Measurements from ENCODE around the gene ZC3H6. TPM values are rescaled to one million over a fixed set of nuclear protein-coding genes. Genes with fewer than 3 reads are reported as not detected.
A peak's percentile ranks its signal among the peaks of the same experiment; 100 is the strongest.

Gene ZC3H6
- total RNA-seq, 4 donors from 2014 or later, result 10.3 to 38.5 (median 14.3) TPM

GRCh38 chr2:112254466-112255240 is 20.7 kb upstream of the ZC3H6 start, which contains the start of gene ZC3H8:
Gene ZC3H8, minus strand, starts transcription at chr2:112255042. Its CDS starts 61 bp downstream, at chr2:112254981.
- peak within 1 kb of the TSS; percentile 76 for H3K4me3 ChIP-seq
- H3K9me3 ChIP-seq, result no peaks in the 10 kb centered on the region
- peak; percentile 96 for DNase-seq (ENCODE audit: low spot score in 2 of 2)
- peak within 1 kb of the TSS; percentile 85 for H3K27ac ChIP-seq
- no peaks in the 10 kb centered on the region for H3K27me3 ChIP-seq
- peaks cover 20% of the 10 kb centered on the region for H3K4me1 ChIP-seq
- TF ChIP-seq POLR2A (IDR thresholded peaks at IDR 0.05) (peak; percentile 39 to 61), POLR2AphosphoS5 (IDR thresholded peaks at IDR 0.05) (peak in 1 of 3 donors; percentile 20), CTCF (IDR thresholded peaks at IDR 0.05) (no peak), EP300 (IDR thresholded peaks at IDR 0.05) (no peak)
- WGBS, result 1% methylated on average over 38 of the region's 68 CpGs
- no peaks in the 10 kb centered on the region for H3K36me3 ChIP-seq

DNA sequence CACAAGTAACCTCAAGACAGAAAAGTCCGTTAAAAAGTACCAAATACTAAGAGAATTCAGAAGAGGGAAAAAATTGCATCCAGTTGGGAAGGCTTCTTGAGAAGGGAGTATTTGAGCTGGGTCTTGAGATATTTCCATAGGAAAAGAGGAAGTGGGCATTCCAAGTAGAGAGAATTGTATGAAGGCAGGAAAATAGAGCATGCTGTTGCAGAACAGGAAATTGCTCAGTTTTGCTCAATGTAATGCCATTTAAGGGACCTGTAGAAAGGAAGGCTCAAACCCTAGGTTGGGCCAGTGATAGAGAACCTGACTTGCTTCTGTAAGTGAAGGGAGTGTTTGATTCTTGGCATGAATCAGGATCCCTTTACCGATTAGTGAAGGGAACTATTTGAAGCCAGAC is 19.5 kb upstream of the ZC3H6 start:
- WGBS, result 85% methylated on average over 2 of the region's 2 CpGs
- Histone ChIP-seq H3K4me1 (peaks cover 21% of the 10 kb centered on the region), H3K9me3 (no peaks in the 10 kb centered on the region), H3K27ac (no peak overlapping the region), H3K4me3 (no peak overlapping the region), H3K36me3 (no peaks in the 10 kb centered on the region), H3K27me3 (no peaks in the 10 kb centered on the region)
- TF ChIP-seq POLR2AphosphoS5 (IDR thresholded peaks at IDR 0.05), result no peak
- TF ChIP-seq POLR2A (IDR thresholded peaks at IDR 0.05), result no peak
- TF ChIP-seq EP300 (IDR thresholded peaks at IDR 0.05), result no peak
- TF ChIP-seq CTCF (IDR thresholded peaks at IDR 0.05), result no peak
- no peak for DNase-seq (ENCODE audit: low spot score in 2 of 2)

DNA sequence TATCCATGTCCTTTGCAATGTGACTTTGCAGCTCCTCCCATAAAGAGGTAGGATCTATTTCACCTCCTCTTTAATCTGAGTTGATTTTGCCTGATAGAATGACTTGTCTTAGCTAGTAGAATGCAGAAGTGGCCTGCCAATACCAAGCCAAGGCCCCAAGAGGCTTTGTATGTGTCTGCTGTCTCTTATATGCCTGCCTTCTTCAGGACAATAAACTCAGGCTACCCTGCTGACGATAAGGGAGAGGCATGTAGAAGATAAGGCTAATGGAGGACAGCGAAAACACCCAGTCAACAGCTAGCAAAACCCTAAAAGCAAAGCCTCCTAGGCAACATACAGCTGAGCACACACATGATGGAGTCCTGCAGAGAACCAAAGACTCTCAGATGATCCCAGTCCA is 18.7 kb upstream of the ZC3H6 start:
- DNase-seq (ENCODE audit: low spot score in 2 of 2), result no peak
- Histone ChIP-seq H3K4me3 (no peak overlapping the region), H3K4me1 (peaks cover 21% of the 10 kb centered on the region), H3K27ac (no peak overlapping the region), H3K36me3 (no peaks in the 10 kb centered on the region), H3K9me3 (no peaks in the 10 kb centered on the region), H3K27me3 (no peaks in the 10 kb centered on the region)
- WGBS, result 88% methylated on average over 2 of the region's 2 CpGs
- no peak for TF ChIP-seq CTCF (IDR thresholded peaks at IDR 0.05)
- TF ChIP-seq EP300 (IDR thresholded peaks at IDR 0.05), result no peak
- TF ChIP-seq POLR2A (IDR thresholded peaks at IDR 0.05), result no peak
- no peak for TF ChIP-seq POLR2AphosphoS5 (IDR thresholded peaks at IDR 0.05)

DNA sequence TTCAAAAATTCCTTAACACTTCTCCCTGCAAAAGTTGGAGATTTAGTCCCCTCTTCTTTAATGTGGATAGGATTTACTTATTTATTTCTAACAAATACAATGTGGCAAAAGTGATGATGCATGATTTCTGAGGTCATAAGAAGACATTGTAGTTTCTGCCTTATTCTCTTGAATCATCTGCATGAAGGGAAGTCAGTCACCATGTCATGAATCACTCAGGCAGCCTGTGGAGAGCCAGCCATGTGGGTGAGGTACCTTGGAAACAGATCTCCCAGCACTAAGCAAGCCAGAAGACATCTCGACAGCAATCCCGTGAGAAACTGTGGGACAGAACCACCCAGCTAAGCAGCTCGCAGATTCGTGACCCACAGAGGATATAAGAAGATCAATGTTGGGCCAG is 17.8 kb upstream of the ZC3H6 start:
- TF ChIP-seq POLR2A (IDR thresholded peaks at IDR 0.05) (no peak), CTCF (IDR thresholded peaks at IDR 0.05) (no peak), EP300 (IDR thresholded peaks at IDR 0.05) (no peak), POLR2AphosphoS5 (IDR thresholded peaks at IDR 0.05) (no peak)

DNA sequence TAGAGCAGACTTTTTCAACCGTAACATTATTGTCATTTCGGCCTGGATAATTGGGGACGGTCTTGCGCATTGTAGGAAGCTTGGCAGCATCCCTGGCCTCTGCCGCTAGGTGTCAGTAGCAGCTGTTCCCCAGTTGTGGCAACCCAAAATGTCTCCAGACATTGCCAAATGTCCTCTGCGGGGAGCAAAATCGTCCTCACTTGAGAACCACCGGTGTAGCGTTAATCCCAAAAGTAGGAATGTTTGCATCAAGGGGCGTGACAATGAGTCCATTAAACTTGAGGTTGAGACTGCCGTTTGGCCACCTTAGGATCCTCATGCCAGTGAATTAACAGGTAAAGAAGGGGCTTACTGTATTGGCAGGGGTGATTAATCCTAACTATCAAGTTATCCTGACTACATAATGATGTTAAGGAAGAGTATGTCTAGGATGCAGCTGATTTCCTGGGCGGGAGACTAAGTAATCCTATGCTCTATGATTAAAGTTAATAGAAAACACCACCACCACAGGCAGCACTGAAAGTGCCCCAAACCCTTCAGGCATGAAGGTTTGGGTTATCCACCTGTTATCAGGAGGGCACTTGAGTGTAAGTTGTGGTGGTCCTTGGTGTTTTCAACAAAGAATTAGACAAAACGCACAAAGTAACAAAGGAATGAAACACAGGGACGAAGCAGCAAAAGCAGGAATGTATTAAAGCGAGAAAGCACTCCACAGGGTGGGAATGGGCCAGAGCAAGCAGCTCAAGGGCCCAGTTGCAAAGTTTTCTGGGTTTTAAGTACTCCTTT is 15.7 kb upstream of the ZC3H6 start:
- no peaks in the 10 kb centered on the region for H3K27me3 ChIP-seq
- peak; percentile 91 to 92 for DNase-seq (ENCODE audit: low spot score in 2 of 2)
- no peak overlapping the region for H3K4me3 ChIP-seq
- peaks cover 7% of the 10 kb centered on the region for H3K4me1 ChIP-seq
- WGBS, result 31% methylated on average over 10 of the region's 15 CpGs
- H3K9me3 ChIP-seq, result no peaks in the 10 kb centered on the region
- H3K27ac ChIP-seq, result no peak overlapping the region
- TF ChIP-seq CTCF (IDR thresholded peaks at IDR 0.05) (peak; percentile 92 to 93), POLR2A (IDR thresholded peaks at IDR 0.05) (no peak), EP300 (IDR thresholded peaks at IDR 0.05) (no peak), POLR2AphosphoS5 (IDR thresholded peaks at IDR 0.05) (peak in 1 of 3 donors; percentile 28)
- H3K36me3 ChIP-seq, result no peaks in the 10 kb centered on the region

More for the DNA sequence above, 17.8 kb upstream of the ZC3H6 start:
- no peak overlapping the region for H3K4me3 ChIP-seq
- no peaks in the 10 kb centered on the region for H3K36me3 ChIP-seq
- no CpG with 5 or more reads among the region's 4 CpGs for WGBS
- H3K27me3 ChIP-seq, result no peaks in the 10 kb centered on the region
- H3K27ac ChIP-seq, result no peak overlapping the region
- peaks cover 21% of the 10 kb centered on the region for H3K4me1 ChIP-seq
- no peaks in the 10 kb centered on the region for H3K9me3 ChIP-seq
- no peak for DNase-seq (ENCODE audit: low spot score in 2 of 2)
